Lung microvascular endothelial cell (primary cell): ENCODE measurements around the gene CAMK1D. TPM values are rescaled to one million over a fixed set of nuclear protein-coding genes. Genes with fewer than 3 reads are reported as not detected.

Experiments used
- DNase-seq, 2 donors: peaks; one replicate each; pipeline versions ENCODE4 v3.0.0 to v3.0.0-alpha.2; 2010; ENCODE audit warnings: low read depth in 2 of 2
- total RNA-seq: library from RNA; depleted of rRNA; stranded (reverse); fragments of >200 nt; gene quantifications from 2 replicates; pipeline ENCODE4 v1.2.1, GENCODE V29; 2014

Gene CAMK1D
- total RNA-seq, 1 donor from 2014 or later: 1.4 TPM

- DNase-seq: no peak
Measured at GRCh38 chr10:12463459-12463838, 114.1 kb downstream of the CAMK1D start.

GRCh38 chr10:12465385-12466136, 116.2 kb downstream of the CAMK1D start:
- no peak for DNase-seq

- no peak for DNase-seq
Measured at GRCh38 chr10:12466704-12467305, 117.5 kb downstream of the CAMK1D start.

GRCh38 chr10:12469345-12469744, 120.0 kb downstream of the CAMK1D start:
- no peak for DNase-seq

GRCh38 chr10:12470719-12471118, 121.4 kb downstream of the CAMK1D start:
- no peak for DNase-seq

- no peak for DNase-seq
Measured at GRCh38 chr10:12471135-12471534, 121.8 kb downstream of the CAMK1D start.

- no peak for DNase-seq
Measured at GRCh38 chr10:12473491-12473890, 124.1 kb downstream of the CAMK1D start.

GRCh38 chr10:12474727-12475412, 125.5 kb downstream of the CAMK1D start:
- DNase-seq: no peak

GRCh38 chr10:12476656-12477055, 127.3 kb downstream of the CAMK1D start:
- DNase-seq: no peak

- no peak for DNase-seq
Measured at GRCh38 chr10:12479437-12479844, 130.1 kb downstream of the CAMK1D start.

GRCh38 chr10:12479924-12480323, 130.6 kb downstream of the CAMK1D start:
- DNase-seq: no peak

- no peak for DNase-seq
Measured at GRCh38 chr10:12480440-12480839, 131.1 kb downstream of the CAMK1D start.

GRCh38 chr10:12481924-12482323, 132.6 kb downstream of the CAMK1D start:
- no peak for DNase-seq

- DNase-seq: no peak
Measured at GRCh38 chr10:12482587-12482986, 133.2 kb downstream of the CAMK1D start.

- no peak for DNase-seq
Measured at GRCh38 chr10:12484002-12484918, 134.9 kb downstream of the CAMK1D start.

- no peak for DNase-seq
Measured at GRCh38 chr10:12484941-12485805, 135.8 kb downstream of the CAMK1D start.

GRCh38 chr10:12487366-12487765, 138.0 kb downstream of the CAMK1D start:
- no peak for DNase-seq

- no peak for DNase-seq
Measured at GRCh38 chr10:12488626-12489025, 139.3 kb downstream of the CAMK1D start.

GRCh38 chr10:12489357-12489756, 140.0 kb downstream of the CAMK1D start:
- DNase-seq: no peak

GRCh38 chr10:12489806-12490205, 140.5 kb downstream of the CAMK1D start:
- no peak for DNase-seq

GRCh38 chr10:12490963-12491362, 141.6 kb downstream of the CAMK1D start:
- no peak for DNase-seq
